A673 (cell line): ENCODE measurements around the gene NFATC1. TPM values are rescaled to one million over a fixed set of nuclear protein-coding genes. Genes with fewer than 3 reads are reported as not detected.

ENCODE experiments used
- BruUV-seq: library from RNA; stranded (reverse); fragments of 400-500 nt; replicated peaks from 2 replicates; lab custom pipeline; 2021; lab: Mats Ljungman, UMichigan
- CTCF ChIA-PET: fragments of 300-600 bp; sonication (Branson Sonifier 250); formaldehyde crosslinking; loops from one replicate; lab custom pipeline; 2022; ENCODE audit warnings: antibody characterized with exemption; lab: Charles Lee
- POLR2A ChIA-PET: fragments of 300-600 bp; sonication (Branson Sonifier 250); formaldehyde crosslinking; loops from one replicate; lab custom pipeline; 2022; ENCODE audit warnings: antibody characterized with exemption; ENCODE audit not compliant: low non-redundant PET; lab: Charles Lee
- DNase-seq: peaks from one replicate; pipeline ENCODE4 v3.0.0-alpha.2; 2015; ENCODE audit warnings: low spot score
- H3K27ac ChIP-seq: fragments of 200-600 bp; sonication (generic); 2 replicates; pipeline ENCODE4 v1.5.1; 2016; ENCODE audit warnings: mixed run types, low read depth, mild to moderate bottlenecking, mixed read lengths, antibody characterized with exemption, low read length; ENCODE audit not compliant: poor library complexity, severe bottlenecking
- H3K27me3 ChIP-seq: fragments of 200-600 bp; sonication (generic); replicated peaks from 2 replicates; pipeline ENCODE4 v1.6.1; 2017; ENCODE audit warnings: mixed run types, low read depth, mild to moderate bottlenecking, mixed read lengths, antibody characterized with exemption, low read length; ENCODE audit not compliant: insufficient read depth, poor library complexity
- H3K36me3 ChIP-seq: fragments of 200-600 bp; sonication (generic); 2 replicates; pipeline ENCODE4 v1.6.1; 2016; ENCODE audit warnings: mixed run types, mild to moderate bottlenecking, mixed read lengths, antibody characterized with exemption, low read length; ENCODE audit not compliant: insufficient read depth, poor library complexity, severe bottlenecking
- H3K4me1 ChIP-seq: fragments of 200-600 bp; sonication (generic); 2 replicates; pipeline ENCODE4 v1.6.1; 2017; ENCODE audit warnings: mixed run types, mild to moderate bottlenecking, mixed read lengths, antibody characterized with exemption, low read length; ENCODE audit not compliant: insufficient read depth, poor library complexity, severe bottlenecking
- H3K4me3 ChIP-seq: fragments of 200-600 bp; sonication (generic); 2 replicates; pipeline ENCODE4 v1.5.1; 2016; ENCODE audit warnings: low read depth, mixed run types, mild to moderate bottlenecking, mixed read lengths, low read length; ENCODE audit not compliant: poor library complexity, severe bottlenecking
- H3K9me3 ChIP-seq: fragments of 200-600 bp; sonication (generic); 2 replicates; pipeline ENCODE4 v1.6.1; 2016; ENCODE audit warnings: mixed run types, low read depth, mild to moderate bottlenecking, mixed read lengths, antibody characterized with exemption, low read length; ENCODE audit not compliant: poor library complexity, severe bottlenecking
- EZH2 ChIP-seq: fragments of 200-600 bp; sonication (generic); IDR thresholded peaks from 2 replicates; pipeline ENCODE4 v1.6.1; 2017; ENCODE audit warnings: borderline replicate concordance, low read depth, mild to moderate bottlenecking, mixed read lengths, antibody characterized with exemption, low read length; ENCODE audit not compliant: poor library complexity, severe bottlenecking
- intact Hi-C: fragments of 100-400 bp; cut with micrococcal nuclease; formaldehyde crosslinking; loops from one replicate; pipeline ENCODE4 v1.10.0; 2022; ENCODE audit not compliant: unreplicated experiment
- total RNA-seq: library from RNA; stranded (reverse); gene quantifications from 2 replicates; pipeline ENCODE4 v1.2.3, GENCODE V29; 2021
- TF ChIP-seq, protein P1 (sequence below): fragments of 300-800, 200-600 bp; sonication (generic); conservative IDR thresholded peaks from 2 replicates; pipeline ENCODE4 v1.5.1; 2017; ENCODE audit warnings: low read depth, mild to moderate bottlenecking, antibody characterized with exemption, low read length, moderate library complexity, mixed read lengths

The NFATC1 gene
- total RNA-seq, 1 experiment from 2014 or later, result 10.4 TPM

DNA sequence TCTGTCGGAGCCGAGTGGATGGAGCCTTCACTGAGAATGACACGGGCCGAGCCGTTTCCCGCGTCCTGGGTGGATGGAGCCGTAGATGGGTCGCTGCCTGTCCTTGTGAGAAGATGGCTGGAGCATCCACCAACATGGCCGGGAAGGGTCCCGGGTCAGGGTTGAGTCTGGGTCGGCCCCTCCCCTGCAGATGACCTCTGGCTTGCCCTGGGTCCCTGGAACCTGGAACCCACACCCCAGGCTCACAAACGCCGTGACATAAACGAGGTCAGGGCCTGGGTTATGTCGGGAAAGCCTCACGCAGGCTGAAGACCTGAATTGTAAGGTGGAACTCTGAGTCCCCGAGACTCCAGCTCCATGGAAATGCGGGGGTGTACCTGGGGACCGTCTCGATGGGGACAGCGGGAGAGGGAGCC, 94.9 kb downstream of the NFATC1 start:
- no TSS peak for BruUV-seq
- no peaks in the 10 kb centered on the region for H3K36me3 ChIP-seq
- POLR2A ChIA-PET, result no interaction called here
- H3K27ac ChIP-seq, result no peak overlapping the region
- CTCF ChIA-PET, result no interaction called here
- H3K9me3 ChIP-seq, result no peaks in the 10 kb centered on the region
- TF ChIP-seq, protein P1, sequence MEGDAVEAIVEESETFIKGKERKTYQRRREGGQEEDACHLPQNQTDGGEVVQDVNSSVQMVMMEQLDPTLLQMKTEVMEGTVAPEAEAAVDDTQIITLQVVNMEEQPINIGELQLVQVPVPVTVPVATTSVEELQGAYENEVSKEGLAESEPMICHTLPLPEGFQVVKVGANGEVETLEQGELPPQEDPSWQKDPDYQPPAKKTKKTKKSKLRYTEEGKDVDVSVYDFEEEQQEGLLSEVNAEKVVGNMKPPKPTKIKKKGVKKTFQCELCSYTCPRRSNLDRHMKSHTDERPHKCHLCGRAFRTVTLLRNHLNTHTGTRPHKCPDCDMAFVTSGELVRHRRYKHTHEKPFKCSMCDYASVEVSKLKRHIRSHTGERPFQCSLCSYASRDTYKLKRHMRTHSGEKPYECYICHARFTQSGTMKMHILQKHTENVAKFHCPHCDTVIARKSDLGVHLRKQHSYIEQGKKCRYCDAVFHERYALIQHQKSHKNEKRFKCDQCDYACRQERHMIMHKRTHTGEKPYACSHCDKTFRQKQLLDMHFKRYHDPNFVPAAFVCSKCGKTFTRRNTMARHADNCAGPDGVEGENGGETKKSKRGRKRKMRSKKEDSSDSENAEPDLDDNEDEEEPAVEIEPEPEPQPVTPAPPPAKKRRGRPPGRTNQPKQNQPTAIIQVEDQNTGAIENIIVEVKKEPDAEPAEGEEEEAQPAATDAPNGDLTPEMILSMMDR, result no peak
- no peak for TF ChIP-seq EZH2
- intact Hi-C loops, result no loop called here
- H3K4me3 ChIP-seq, result no peak overlapping the region
- DNase-seq, result no peak
- H3K27me3 ChIP-seq, result no peaks in the 10 kb centered on the region
- peaks cover 5% of the 10 kb centered on the region for H3K4me1 ChIP-seq

GRCh38 chr18:79491081-79491551, 95.4 kb downstream of the NFATC1 start:
- Histone ChIP-seq H3K4me3 (no peak overlapping the region), H3K9me3 (no peaks in the 10 kb centered on the region), H3K4me1 (peaks cover under 1% of the 10 kb centered on the region), H3K27ac (no peak overlapping the region), H3K36me3 (no peaks in the 10 kb centered on the region), H3K27me3 (no peaks in the 10 kb centered on the region)
- BruUV-seq, result no TSS peak
- intact Hi-C loops, result no loop called here
- DNase-seq, result no peak
- CTCF ChIA-PET, result no interaction called here
- TF ChIP-seq EZH2, result no peak
- TF ChIP-seq, protein P1, result no peak
- POLR2A ChIA-PET, result no interaction called here

DNA sequence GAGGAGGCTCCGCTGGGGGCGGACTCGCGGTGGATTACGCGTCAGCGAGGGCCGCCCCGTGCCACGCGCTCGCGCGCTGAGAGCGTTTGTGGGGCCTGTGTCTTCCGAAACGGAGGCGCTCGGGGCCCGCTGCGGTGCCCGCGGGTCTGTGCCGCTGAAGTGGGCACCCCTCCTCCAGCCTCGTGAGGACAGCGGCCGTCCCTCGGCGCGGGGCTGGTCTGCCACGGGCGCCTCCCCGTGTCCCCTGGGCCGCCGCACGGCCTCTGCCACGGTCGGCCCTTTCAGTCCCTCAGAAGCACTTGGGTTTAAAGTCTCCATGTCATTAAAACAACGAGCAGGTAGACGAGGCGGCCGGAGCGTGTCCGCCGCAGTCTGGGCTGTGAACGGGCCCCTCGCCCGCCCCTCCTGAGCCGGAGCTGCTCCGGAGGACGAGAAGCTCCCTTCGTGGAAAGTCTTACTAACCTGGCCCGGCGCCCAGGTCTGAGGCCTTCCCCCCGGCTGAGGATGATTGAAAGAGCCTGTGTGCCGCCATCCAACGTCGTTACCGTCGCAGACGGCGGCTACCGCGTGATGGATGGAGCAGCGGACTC, 97.6 kb downstream of the NFATC1 start:
- Histone ChIP-seq H3K4me1 (peaks cover 7% of the 10 kb centered on the region), H3K4me3 (no peak overlapping the region), H3K36me3 (no peaks in the 10 kb centered on the region), H3K27me3 (no peaks in the 10 kb centered on the region), H3K27ac (no peak overlapping the region), H3K9me3 (peaks cover 4% of the 10 kb centered on the region)
- TF ChIP-seq, protein P1, result no peak
- TF ChIP-seq EZH2, result no peak
- DNase-seq, result no peak
- CTCF ChIA-PET, result no interaction called here
- POLR2A ChIA-PET, result no interaction called here
- no TSS peak for BruUV-seq
- intact Hi-C loops, result no loop called here
